Transverse colon (tissue), 1 donor: ENCODE measurements around the gene KIAA0753.

Source experiments
- EP300 ChIP-seq: sonication (generic); formaldehyde crosslinking; IDR thresholded peaks from one replicate; pipeline ENCODE4 v1.6.1; 2017; ENCODE audit warnings: antibody characterized with exemption, low read depth
- POLR2A ChIP-seq: fragments of 450-650 bp; IDR thresholded peaks from one replicate; pipeline ENCODE4 v1.6.1; 2016; ENCODE audit warnings: antibody characterized with exemption, mild to moderate bottlenecking, moderate library complexity

- no peak for TF ChIP-seq EP300
- TF ChIP-seq POLR2A = no peak
Observed at GRCh38 chr17:6670571-6670970, 30.1 kb upstream of the KIAA0753 start.
